ENCODE results near the gene PPFIBP2.

DNA sequence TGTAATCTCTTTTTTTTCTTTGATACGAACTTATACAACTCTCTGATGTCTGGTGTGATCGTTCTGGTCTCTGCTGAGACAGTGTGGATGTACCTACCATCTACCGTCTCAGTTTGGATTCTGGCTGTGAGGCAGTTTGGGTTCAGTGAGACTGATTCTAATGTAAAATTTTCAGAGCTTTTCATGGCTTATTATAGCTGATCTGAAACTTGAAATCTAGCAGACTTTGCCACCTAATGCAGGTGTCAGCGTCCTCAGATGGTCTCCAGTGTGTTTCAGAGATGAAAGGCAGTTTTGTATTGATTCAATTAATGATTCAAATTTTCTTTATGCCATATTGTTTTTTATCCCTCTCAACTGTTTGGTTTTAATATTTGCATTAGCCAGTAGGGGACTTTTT lies 35.9 kb downstream of the PPFIBP2 start:
- no peak for TF ChIP-seq CTCF (IDR thresholded peaks at IDR 0.05)
- TF ChIP-seq POLR2A (IDR thresholded peaks at IDR 0.05): no peak

Data from adrenal gland (tissue), 5 donors.